Measurements from ENCODE around the gene GUK1. TPM values are rescaled to one million over a fixed set of nuclear protein-coding genes. Genes with fewer than 3 reads are reported as not detected.

The GUK1 gene
- total RNA-seq, 1 donor from 2014 or later, result 127 TPM

Other genes with a start within 250 kb of the GUK1 start
- gene WNT9A, start 192.3 kb upstream of the GUK1 start, total RNA-seq, result 0.89 and 1.6 TPM in 2 replicates
- not detected in 2 replicates for gene WNT3A, start 133.3 kb upstream of the GUK1 start, total RNA-seq
- 162 and 184 TPM in 2 replicates for gene ARF1, start 57.6 kb upstream of the GUK1 start, total RNA-seq
- 7.1 and 13.0 TPM in 2 replicates for gene C1orf35, start 37.0 kb upstream of the GUK1 start, total RNA-seq
- gene MRPL55, start 31.0 kb upstream of the GUK1 start, total RNA-seq, result 36.3 and 62.9 TPM in 2 replicates
- 0.50 and 0.69 TPM in 2 replicates for gene GJC2, start 9.7 kb downstream of the GUK1 start, total RNA-seq
- 2.6 and 10.4 TPM in 2 replicates for gene IBA57, start 25.5 kb downstream of the GUK1 start, total RNA-seq
- gene OBSCN, start 67.8 kb downstream of the GUK1 start, total RNA-seq, result 4.0 and 74.1 TPM in 2 replicates

All from renal cortical epithelial cell (primary cell).